ENCODE data around the gene CCDC88C. TPM values are rescaled to one million over a fixed set of nuclear protein-coding genes. Genes with fewer than 3 reads are reported as not detected.

Gene CCDC88C
- total RNA-seq, 1 experiment from 2014 or later = 19.7 TPM

- no peaks in the 10 kb centered on the region for H4K20me1 ChIP-seq (ENCODE audit: low read length)
- no peak for DNase-seq
- BruUV-seq (replicated peaks) = no TSS peak
- intact Hi-C loops (cut with micrococcal nuclease) = no loop called here
- H3K4me1 ChIP-seq (ENCODE audit: insufficient read depth, low read length) = no peaks in the 10 kb centered on the region
- no peaks in the 10 kb centered on the region for H3K9me2 ChIP-seq (replicated peaks; ENCODE audit: low read length)
- H2AFZ ChIP-seq (ENCODE audit: low read length) = no peak overlapping the region
- H3K9ac ChIP-seq (ENCODE audit: low read length) = no peak overlapping the region
- no peaks in the 10 kb centered on the region for H3F3A ChIP-seq (ENCODE audit: low read length, unreplicated experiment)
- ChIA-PET CTCF (no interaction called here), POLR2A (ENCODE audit: unreplicated experiment) (no interaction called here)
- ATAC-seq = no peak
- no peaks in the 10 kb centered on the region for H3K9me3 ChIP-seq (ENCODE audit: low read length)
- H3K27ac ChIP-seq (ENCODE audit: low read length) = no peak overlapping the region
- no peak overlapping the region for H3K4me2 ChIP-seq (ENCODE audit: low read length)
- H3K27me3 ChIP-seq (ENCODE audit: low read length) = no peaks in the 10 kb centered on the region
- H3K4me3 ChIP-seq (ENCODE audit: low read length) = no peak overlapping the region
- no peaks in the 10 kb centered on the region for H3K36me3 ChIP-seq (ENCODE audit: low read depth, low read length)
- TF ChIP-seq EZH2 (IDR thresholded peaks at IDR 0.05; ENCODE audit: low read length, unreplicated experiment) (no peak), CTCF (conservative IDR thresholded peaks at IDR 0.05; ENCODE audit: low read depth, low read length) (no peak), EZH2phosphoT487 (IDR thresholded peaks at IDR 0.05; ENCODE audit: borderline replicate concordance, low read length) (no peak)
- H3K79me2 ChIP-seq (ENCODE audit: low read length) = 0 out of 2 replicates have a peak, but pooled peaks cover 6% of the 10 kb centered on the region
Measured at GRCh38 chr14:91357272-91358024, 60.2 kb downstream of the CCDC88C start.

- Histone ChIP-seq H3F3A (ENCODE audit: low read length, unreplicated experiment) (no peaks in the 10 kb centered on the region), H3K4me2 (ENCODE audit: low read length) (no peak overlapping the region), H3K27me3 (ENCODE audit: low read length) (no peaks in the 10 kb centered on the region), H3K9me3 (ENCODE audit: low read length) (no peaks in the 10 kb centered on the region), H2AFZ (ENCODE audit: low read length) (no peak overlapping the region), H3K9me2 (replicated peaks; ENCODE audit: low read length) (no peaks in the 10 kb centered on the region), H3K4me1 (ENCODE audit: insufficient read depth, low read length) (no peaks in the 10 kb centered on the region), H4K20me1 (ENCODE audit: low read length) (no peaks in the 10 kb centered on the region), H3K36me3 (ENCODE audit: low read depth, low read length) (no peaks in the 10 kb centered on the region), H3K4me3 (ENCODE audit: low read length) (no peak overlapping the region), H3K9ac (ENCODE audit: low read length) (no peak overlapping the region), H3K79me2 (ENCODE audit: low read length) (0 out of 2 replicates have a peak, but pooled peaks cover 3% of the 10 kb centered on the region), H3K27ac (ENCODE audit: low read length) (no peak overlapping the region)
- ChIA-PET POLR2A (ENCODE audit: unreplicated experiment) (interaction anchor here (0.6 kb wide), 2 partner anchors 10 kb away, joined by 4 to 5 read pairs; no protein-coding TSS in a partner anchor), CTCF (no interaction called here)
- no TSS peak for BruUV-seq (replicated peaks)
- DNase-seq (no peak), ATAC-seq (no peak)
- intact Hi-C loops (cut with micrococcal nuclease) = no loop called here
- TF ChIP-seq EZH2 (IDR thresholded peaks at IDR 0.05; ENCODE audit: low read length, unreplicated experiment) = no peak
- no peak for TF ChIP-seq CTCF (conservative IDR thresholded peaks at IDR 0.05; ENCODE audit: low read depth, low read length)
- no peak for TF ChIP-seq EZH2phosphoT487 (IDR thresholded peaks at IDR 0.05; ENCODE audit: borderline replicate concordance, low read length)
Measured at GRCh38 chr14:91356181-91356763, 61.3 kb downstream of the CCDC88C start.

Data from PC-3 (cell line).